Activated CD8-positive, alpha-beta memory T cell treated with anti-CD3 and anti-CD28 coated beads for 4 hours (primary cell): ENCODE data around the gene BEST3.
"Not testable (repeated sequence)": the region's sequence is repeated elsewhere in the genome, so short reads cannot be mapped to it uniquely, and the experiment has no call there.

Experiments used
- DNase-seq, 2 donors: peaks; one replicate each; pipeline ENCODE4 v3.0.0-alpha.2; 2020; ENCODE audit warnings: low read depth in 2 of 2

Gene BEST3

GRCh38 chr12:69648476-69648875, 50.6 kb downstream of the BEST3 start:
- no peak for DNase-seq

GRCh38 chr12:69647178-69647577, 51.9 kb downstream of the BEST3 start:
- DNase-seq, result no peak

- no peak for DNase-seq
Observed at GRCh38 chr12:69645031-69645430, 54.1 kb downstream of the BEST3 start.

- DNase-seq, result no peak
Observed at GRCh38 chr12:69644511-69644910, 54.6 kb downstream of the BEST3 start.

GRCh38 chr12:69642531-69642930, 56.6 kb downstream of the BEST3 start:
- no peak for DNase-seq

GRCh38 chr12:69641546-69641945, 57.6 kb downstream of the BEST3 start:
- DNase-seq, result no peak

GRCh38 chr12:69639400-69640016, 59.6 kb downstream of the BEST3 start:
- DNase-seq, result peak; percentile 10 to 20

GRCh38 chr12:69633061-69633460, 66.0 kb downstream of the BEST3 start:
- no peak for DNase-seq

GRCh38 chr12:69630191-69630590, 68.9 kb downstream of the BEST3 start:
- DNase-seq, result no peak

- no peak for DNase-seq
Observed at GRCh38 chr12:69627501-69627900, 71.6 kb downstream of the BEST3 start.

GRCh38 chr12:69623970-69624369, 75.1 kb downstream of the BEST3 start:
- no peak for DNase-seq

- no peak for DNase-seq
Observed at GRCh38 chr12:69621551-69621950, 77.6 kb downstream of the BEST3 start.

GRCh38 chr12:69620921-69621320, 78.2 kb downstream of the BEST3 start:
- DNase-seq, result no peak

GRCh38 chr12:69620077-69620476, 79.0 kb downstream of the BEST3 start:
- no peak for DNase-seq

- no peak for DNase-seq
Observed at GRCh38 chr12:69619050-69619449, 80.1 kb downstream of the BEST3 start.

GRCh38 chr12:69616025-69616424, 83.1 kb downstream of the BEST3 start:
- no peak for DNase-seq

- DNase-seq, result no peak
Observed at GRCh38 chr12:69613351-69613750, 85.8 kb downstream of the BEST3 start.

- no peak for DNase-seq
Observed at GRCh38 chr12:69610729-69611128, 88.4 kb downstream of the BEST3 start, which contains the start of gene LRRC10. TSS of gene LRRC10 (minus strand) at chr12:69610907. CDS start at chr12:69610838, 69 bp downstream.

GRCh38 chr12:69610126-69610525, 89.0 kb downstream of the BEST3 start:
- no peak for DNase-seq

- DNase-seq, result no peak
Observed at GRCh38 chr12:69608114-69608513, 91.0 kb downstream of the BEST3 start.

- DNase-seq, result not testable (repeated sequence)
Observed at GRCh38 chr12:69604275-69604674, 94.8 kb downstream of the BEST3 start.
